ENCODE results near the gene SGIP1.
"Not testable (repeated sequence)": the region's sequence is repeated elsewhere in the genome, so short reads cannot be mapped to it uniquely, and the experiment has no call there.

Gene SGIP1

DNA sequence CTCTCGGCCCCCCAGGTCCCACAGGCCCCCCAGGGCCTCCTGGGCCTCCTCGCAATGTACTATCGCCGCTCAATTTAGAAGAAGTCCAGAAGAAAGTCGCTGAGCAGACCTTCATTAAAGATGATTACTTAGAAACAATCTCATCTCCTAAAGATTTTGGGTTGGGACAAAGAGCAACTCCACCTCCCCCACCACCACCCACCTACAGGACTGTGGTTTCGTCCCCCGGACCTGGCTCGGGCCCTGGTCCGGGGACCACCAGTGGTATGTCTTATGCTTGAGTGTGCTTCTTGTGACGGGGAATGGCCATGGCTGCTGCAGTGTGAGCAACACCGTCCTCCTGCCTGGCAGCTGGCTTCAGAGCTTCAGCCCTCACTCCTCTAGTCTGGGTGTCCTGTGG lies 148.2 kb downstream of the SGIP1 start:
- no peak for DNase-seq (ENCODE audit: low spot score)

GRCh38 chr1:66684353-66684752 lies 150.4 kb downstream of the SGIP1 start:
- DNase-seq (ENCODE audit: low spot score), result no peak

GRCh38 chr1:66685265-66685664 lies 151.3 kb downstream of the SGIP1 start:
- no peak for DNase-seq (ENCODE audit: low spot score)

DNA sequence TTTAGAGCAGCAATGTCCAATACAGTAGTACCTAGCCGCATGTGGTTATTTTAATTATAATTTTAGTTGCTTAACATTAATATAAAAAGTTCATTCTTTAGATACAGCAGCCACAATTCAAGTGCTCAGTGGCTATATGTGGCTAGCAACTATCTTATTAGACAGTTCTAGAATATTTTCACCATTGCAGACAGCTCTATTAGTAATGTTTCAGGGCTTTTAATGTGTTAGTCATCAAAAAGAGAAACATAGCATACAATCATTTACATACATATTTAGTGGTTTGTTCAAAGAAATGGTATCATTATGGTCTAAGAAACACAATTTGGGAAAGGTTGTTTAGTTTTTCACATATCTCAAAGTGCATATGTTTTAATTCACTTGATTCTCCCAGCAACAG lies 151.7 kb downstream of the SGIP1 start:
- DNase-seq (ENCODE audit: low spot score), result no peak

- no peak for DNase-seq (ENCODE audit: low spot score)
Measured at GRCh38 chr1:66686406-66686805, 152.5 kb downstream of the SGIP1 start.

- no peak for DNase-seq (ENCODE audit: low spot score)
Measured at GRCh38 chr1:66687358-66687757, 153.4 kb downstream of the SGIP1 start.

DNA sequence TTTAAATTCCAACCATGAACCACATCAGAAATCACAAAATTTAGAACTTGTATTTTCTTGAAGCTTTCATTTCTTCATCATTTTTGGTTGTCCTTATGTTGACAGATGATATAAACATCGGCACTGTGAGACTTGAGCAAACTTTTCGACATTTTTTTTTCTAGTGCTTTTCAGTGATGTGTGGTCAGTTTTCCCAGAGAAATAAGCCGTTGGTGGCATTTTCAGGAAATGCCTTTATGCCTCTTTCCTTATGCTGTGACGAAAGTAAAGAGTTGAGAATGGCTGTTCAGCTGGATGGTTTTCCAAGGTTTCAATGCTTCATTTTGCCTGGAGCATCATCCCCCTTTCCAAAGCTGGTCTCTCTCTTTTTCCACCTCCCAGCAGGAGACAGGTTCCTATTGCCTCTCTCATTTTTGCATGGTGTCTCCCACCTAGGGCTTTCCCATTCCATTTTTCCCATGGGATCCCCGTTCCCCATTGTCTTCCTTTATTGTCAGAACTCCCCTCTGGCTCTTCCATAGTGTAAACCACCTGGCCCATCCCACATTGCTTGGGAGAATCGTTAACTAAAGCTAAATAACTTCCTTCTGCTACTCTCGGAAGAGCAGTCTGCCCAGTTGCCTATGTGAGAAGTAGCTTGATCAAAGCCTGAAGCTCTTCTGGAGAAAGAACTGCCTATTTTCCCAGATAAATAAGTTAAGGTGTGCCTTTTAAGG lies 156.9 kb downstream of the SGIP1 start:
- DNase-seq (ENCODE audit: low spot score), result no peak

GRCh38 chr1:66692681-66693080 lies 158.7 kb downstream of the SGIP1 start:
- no peak for DNase-seq (ENCODE audit: low spot score)

- no peak for DNase-seq (ENCODE audit: low spot score)
Measured at GRCh38 chr1:66693856-66694255, 159.9 kb downstream of the SGIP1 start.

- no peak for DNase-seq (ENCODE audit: low spot score)
Measured at GRCh38 chr1:66695116-66695515, 161.2 kb downstream of the SGIP1 start.

DNA sequence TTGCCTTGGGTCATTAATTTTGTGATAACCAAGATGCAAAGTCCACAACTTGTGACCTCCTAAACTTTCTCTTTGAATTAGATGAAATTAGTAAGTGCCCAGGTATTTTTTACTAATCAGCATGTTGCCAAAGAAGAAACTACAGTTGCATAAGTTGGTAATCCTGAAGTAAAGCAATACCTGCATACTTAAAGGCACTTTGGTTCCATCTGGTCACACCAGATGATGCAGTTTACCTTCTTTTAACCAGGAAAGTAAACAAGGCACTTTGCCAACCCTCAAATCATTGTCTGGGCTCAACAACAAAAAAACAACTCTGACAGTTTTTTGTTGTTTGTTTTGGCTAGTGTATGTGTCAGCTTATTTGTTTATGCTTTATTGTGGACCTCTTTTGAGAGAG lies 162.8 kb downstream of the SGIP1 start:
- DNase-seq (ENCODE audit: low spot score), result no peak

- no peak for DNase-seq (ENCODE audit: low spot score)
Measured at GRCh38 chr1:66699213-66699612, 165.3 kb downstream of the SGIP1 start.

- DNase-seq (ENCODE audit: low spot score), result no peak
Measured at GRCh38 chr1:66704177-66704875, 170.4 kb downstream of the SGIP1 start.

DNA sequence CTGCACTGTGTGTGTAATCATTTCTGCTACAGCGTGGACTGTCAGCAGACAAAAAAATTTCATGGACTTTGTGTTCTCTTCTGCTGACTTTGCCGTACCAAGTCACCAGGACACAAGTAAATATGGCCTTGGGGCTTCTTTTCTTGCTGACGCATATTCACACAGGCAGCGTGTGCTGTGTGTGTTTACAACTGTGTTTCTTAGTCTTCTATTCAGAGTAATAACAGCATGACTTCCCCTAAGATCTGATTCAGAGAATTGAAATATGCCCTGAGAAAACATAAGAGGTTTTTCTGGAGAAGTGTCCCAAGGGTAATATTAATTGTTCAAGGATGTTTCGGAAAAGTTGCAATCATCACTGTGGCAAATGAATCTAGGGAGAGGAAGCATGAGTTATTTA lies 171.2 kb downstream of the SGIP1 start:
- DNase-seq (ENCODE audit: low spot score), result no peak

DNA sequence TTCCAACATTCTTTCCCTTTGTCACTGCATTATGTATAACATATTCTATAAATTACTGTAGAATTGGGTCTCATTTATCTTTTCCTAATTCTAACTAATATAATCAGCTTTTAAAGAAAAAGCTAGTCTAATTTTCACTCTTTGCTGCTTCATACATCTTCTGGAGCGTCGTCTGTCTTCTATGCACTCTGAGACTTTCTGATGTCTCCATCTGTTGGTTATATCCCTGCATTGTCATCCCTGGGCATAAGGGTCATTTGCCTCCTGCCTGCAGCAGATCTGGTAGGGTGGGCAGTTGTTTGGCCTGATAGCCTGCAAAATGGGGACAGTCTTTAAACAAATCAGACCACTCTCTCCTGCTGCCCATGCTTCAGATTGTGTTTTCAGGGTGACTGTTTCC lies 177.5 kb downstream of the SGIP1 start:
- no peak for DNase-seq (ENCODE audit: low spot score)

GRCh38 chr1:66712839-66713238 lies 178.9 kb downstream of the SGIP1 start:
- no peak for DNase-seq (ENCODE audit: low spot score)

GRCh38 chr1:66723985-66724384 lies 190.0 kb downstream of the SGIP1 start:
- DNase-seq (ENCODE audit: low spot score), result no peak

DNA sequence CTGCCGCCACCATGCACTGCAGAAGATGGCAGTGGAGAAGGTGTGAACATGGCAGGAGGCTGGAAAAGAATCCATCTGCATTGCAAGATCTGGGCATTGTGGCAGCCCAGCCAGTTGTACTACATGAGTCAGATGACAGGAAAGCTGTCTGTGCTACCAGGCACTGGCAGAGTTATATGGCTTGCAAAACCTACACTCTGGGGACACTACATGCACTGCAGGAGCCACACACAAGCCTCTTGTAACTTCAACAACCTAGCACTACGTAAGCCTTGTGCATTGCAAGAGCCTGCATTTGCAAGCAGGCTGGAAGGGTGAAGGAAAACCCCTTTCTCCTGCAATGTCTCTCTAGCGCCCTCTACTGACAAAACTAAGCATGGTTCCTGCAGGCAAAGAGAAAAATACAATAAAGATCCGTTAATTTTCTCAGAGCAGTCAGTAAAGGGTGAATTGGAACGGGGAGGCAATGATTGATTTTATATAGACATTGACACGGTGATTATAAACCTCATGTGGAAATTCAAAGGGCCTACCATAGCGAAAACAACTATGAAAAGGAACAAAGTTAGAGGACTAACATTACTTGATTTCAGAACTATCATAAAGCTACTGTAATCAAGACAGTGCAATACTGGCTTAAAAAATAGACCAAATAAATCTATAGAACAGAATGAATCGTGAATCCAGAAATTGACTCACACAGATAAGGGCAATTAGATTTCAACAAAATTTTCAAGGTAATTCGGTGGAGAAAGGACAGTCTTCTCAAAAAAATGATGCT lies 192.1 kb downstream of the SGIP1 start:
- peak; percentile 25 for DNase-seq (ENCODE audit: low spot score)

DNA sequence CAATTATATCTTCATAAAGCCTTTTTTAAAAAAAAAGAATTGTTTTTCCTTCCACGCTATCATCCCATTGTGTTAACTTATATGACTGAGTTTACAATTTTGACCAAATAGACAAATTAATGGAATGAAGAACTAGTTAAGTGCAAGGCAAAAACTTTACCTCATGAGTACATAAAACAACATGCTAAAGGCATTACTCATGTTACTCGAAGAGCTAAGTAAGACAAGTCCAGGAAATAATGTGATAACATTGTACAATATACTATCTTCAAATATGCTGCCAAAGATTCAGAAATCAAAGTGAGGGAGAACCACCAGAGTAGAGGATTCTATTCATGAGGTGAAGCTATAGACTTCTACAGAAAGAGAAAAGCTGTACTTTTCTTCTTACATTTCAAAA lies 194.1 kb downstream of the SGIP1 start:
- no peak for DNase-seq (ENCODE audit: low spot score)

- not testable (repeated sequence) for DNase-seq (ENCODE audit: low spot score)
Measured at GRCh38 chr1:66728716-66729115, 194.8 kb downstream of the SGIP1 start.

- DNase-seq (ENCODE audit: low spot score), result no peak
Measured at GRCh38 chr1:66729119-66729518, 195.2 kb downstream of the SGIP1 start.

- DNase-seq (ENCODE audit: low spot score), result no peak
Measured at GRCh38 chr1:66729523-66729922, 195.6 kb downstream of the SGIP1 start.

- no peak for DNase-seq (ENCODE audit: low spot score)
Measured at GRCh38 chr1:66730462-66730861, 196.5 kb downstream of the SGIP1 start.

Data from germinal center (tissue), 1 donor.